Inferior parietal cortex (tissue), 1 donor: Measurements from ENCODE around the gene NLRC5.
"Not testable (repeated sequence)": the region's sequence is repeated elsewhere in the genome, so short reads cannot be mapped to it uniquely, and the experiment has no call there.

Experiments
- DNase-seq: peaks from one replicate; pipeline ENCODE4 v3.0.0-alpha.2; 2016; ENCODE audit errors: extremely low spot score

The NLRC5 gene

DNA sequence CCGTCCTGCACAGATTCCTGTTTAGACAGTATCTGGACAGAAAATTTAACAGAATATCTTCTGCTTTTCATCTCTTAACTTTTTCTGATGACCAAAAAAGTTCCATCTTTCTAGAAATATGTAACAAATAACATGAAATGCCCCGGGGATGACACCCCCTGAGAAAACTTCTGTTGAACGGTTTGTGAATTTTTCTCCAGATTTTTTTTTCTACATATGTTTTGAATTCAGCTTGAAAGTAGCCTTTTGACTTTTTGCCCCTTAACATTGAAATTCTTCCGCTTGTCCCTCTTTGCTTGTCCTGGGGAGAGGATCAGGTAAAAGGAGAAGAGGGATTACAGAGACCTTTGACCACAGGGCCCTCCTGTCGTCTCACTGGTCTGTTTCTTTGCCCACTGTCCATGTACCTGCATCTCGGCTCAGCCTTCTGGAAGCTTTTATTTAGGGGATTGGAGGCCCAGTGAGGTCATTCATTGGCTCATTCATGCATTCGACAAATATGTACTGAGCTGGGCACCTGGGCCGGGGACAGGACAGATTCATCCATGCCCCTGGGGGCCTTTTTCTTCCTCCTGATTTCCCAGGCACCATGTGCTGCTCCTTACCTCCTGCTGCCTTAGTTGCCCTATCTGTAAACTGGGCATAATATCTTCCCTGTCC, 83.4 kb downstream of the NLRC5 start:
- no peak for DNase-seq

DNA sequence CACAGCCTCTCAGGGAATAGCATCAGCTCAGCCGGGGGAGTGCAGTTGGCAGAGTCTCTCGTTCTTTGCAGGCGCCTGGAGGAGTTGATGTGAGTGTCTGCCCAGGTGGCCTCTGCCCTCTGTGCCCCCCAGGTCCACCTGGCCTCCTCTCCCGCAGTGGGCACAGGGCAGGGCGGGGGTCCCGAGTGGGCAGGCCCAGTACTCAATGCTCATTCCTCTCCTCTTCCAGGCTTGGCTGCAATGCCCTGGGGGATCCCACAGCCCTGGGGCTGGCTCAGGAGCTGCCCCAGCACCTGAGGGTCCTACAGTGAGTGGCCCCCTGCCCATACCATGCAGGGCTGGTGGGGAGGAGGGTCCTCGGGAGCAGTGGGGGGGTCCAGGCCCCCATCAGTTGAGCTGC, 88.4 kb downstream of the NLRC5 start:
- no peak for DNase-seq

DNA sequence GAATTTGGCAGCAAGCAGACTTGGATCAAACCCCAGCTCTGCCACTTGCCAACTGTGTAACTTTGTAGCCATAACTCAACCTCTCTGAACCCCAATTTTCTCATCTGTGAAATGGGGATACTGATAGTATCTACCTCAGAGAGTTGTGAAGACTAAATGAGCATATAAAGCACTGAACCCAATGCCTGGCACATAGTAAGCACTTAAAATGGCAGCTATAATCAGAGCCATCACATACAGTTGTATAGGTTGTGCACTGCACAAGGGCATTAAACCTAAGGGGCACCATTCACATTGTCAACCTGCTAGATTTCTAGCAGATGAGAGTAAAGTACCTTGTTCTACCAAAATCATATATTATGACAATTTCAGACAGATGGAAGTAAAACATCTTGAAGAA, 92.4 kb downstream of the NLRC5 start:
- DNase-seq, result no peak

DNA sequence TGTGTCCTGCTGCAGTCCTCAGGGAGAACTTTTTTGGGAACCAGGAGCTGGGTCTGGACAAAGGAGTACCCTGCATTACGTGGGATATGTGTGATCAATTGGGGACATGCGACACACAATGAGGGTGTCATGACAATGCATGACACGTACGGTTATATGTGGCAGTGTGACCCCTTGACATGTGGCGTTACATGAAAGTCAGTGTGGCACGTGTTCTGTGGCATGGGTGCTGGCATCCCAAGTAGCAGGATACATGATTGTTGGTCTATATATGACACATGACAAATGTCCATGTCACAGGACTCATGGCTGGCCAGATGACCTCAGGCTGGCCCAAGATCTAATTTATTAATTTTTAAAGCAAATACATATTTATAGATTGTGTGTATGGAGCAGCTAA, 93.3 kb downstream of the NLRC5 start:
- DNase-seq, result no peak

DNA sequence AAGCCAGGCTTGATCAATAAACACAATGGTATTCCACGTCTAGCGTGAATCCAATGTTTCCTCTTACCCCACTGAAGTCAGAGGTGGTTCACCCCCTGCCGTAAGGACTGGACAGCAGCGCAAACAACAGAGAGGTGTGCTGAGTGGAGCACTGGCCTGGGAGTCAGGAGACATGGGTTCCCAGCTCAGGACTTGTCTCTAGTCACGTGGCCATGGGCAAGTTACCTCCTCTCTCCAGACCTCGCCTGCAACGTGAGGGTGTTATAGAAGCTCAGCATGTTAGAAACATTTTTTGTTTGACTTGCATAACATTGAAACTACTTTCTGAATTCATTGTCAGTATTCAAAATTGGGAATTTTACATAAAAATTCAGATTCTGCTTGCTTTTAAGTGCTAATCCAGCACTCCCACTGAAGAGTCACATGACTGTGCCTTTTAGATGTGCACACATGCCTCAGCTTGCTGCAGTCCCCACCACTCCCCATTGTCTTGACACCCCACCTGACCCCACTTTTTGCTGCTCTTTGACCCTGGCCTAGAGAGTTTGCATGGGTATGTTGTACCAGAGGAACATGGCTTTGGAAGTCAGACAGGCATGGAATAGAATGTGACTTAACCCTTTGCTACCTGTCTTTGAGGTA, 94.2 kb downstream of the NLRC5 start:
- no peak for DNase-seq

DNA sequence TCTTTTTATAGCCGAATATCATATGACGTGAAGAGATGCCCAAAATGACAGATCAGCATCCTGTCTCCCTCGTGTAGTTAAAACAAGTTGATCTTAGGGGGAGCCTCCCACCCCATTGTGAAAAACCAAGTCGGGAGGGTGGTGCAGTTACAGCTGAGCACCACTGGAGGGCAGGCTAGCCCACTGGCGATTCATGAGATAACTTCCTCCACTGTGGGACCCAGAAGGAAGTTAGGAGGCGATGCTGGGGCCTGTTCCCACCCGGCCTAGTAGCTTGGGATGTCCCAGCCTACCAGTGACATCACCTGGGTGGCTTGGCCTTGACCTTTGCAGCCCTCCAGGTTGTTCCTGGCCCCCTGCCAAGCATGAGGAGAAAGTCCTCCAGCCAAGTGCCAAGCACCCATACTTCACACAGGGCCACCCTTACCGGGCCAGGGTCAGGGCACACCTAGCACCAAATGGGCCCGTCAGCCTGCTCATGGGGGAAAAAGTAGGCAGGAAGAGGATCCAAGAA, 95.0 kb downstream of the NLRC5 start:
- DNase-seq, result peak; percentile 92

DNA sequence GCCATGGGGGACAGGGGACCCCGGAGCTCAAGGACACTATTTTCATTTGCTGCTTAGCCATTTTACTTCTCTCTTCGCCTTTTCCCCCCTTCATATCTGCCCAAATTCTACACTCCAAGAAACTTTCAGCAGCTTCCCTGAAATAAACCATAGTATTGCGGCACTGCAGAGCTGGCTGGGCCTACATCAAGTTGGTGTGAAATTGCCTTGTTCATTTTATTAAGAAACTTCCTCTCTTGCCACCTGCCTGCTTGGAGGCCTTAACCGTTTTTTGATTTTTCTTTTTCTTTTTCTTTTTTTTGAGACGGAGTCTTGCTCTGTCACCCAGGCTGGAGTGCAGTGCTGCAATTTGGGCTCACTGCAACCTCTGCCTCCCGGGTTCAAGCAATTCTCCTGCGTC, 95.6 kb downstream of the NLRC5 start:
- no peak for DNase-seq

DNA sequence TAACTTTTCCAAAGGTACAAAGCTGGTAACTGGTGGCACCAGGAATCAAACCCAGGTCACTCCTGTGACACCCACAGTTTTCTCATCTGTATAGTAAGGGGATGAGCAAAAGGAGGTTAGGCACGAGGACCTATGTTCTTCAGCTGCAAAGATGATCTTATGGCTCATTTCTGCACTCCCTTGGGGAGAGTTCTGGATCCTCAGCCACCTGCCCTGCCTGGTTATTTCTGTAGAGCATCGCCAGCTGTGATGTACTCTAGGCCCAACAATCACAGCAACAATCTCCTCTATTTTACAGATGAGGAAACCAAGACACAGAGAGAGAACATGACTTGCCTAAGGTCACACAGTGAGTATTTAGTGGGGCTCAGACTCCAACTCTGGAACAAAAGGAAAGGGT, 97.6 kb downstream of the NLRC5 start:
- DNase-seq, result no peak

DNA sequence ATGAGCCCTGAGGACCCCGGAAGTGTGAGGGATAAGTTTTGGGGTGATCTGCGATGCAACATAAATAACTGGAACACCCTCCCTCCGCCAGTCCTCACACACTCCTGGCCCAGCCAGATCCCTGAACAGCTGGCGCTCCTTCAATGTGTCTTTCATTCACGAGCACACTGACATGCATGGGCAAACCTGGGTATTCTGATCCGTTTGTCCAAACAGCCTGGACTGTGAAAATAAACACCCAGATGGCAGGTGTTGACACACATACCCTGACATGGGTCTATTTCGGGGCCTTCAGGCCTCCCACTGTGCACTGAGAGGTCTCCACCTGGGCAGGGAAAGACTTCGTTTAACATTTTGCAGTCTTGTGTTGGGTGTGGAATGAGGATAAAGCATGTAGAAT, 100.0 kb downstream of the NLRC5 start:
- DNase-seq, result no peak

DNA sequence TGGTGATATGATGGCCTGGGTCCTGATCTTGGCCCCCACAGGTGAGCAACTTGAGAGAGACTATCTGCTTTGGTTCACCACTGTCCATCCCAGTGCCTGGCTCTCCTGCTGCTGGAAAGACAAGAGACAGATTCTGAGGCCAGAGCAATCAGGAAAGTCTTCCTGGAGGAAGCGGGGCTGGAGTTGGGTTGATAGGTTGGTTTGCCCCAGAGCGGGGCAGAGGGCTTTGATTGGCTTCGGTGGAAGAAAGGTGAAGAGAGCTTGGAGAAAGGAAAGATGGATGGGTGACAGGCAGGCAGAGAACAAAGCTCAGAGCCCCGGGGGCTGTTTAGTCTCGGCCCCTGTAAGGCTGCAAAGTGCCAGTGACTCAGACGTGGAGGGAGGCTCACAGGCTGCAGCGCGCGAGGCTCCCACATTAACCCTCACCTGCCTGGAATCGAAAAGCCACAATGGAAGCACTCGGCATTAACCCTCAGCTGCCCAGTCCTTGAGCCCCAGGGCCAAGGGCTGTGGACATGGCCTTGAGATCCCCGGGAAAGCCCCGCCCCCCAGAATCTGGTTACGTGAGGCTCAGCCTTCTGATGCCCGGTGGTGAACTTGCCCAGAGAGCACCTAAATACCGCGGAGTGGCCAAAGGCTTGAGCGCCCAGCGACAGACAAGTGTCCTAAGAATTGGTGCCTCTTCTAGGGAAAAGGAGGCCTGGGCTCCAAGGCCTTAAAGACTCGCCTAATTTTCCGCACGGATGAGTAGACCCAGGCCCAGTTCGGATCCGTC, 102.0 kb downstream of the NLRC5 start:
- DNase-seq, result no peak

DNA sequence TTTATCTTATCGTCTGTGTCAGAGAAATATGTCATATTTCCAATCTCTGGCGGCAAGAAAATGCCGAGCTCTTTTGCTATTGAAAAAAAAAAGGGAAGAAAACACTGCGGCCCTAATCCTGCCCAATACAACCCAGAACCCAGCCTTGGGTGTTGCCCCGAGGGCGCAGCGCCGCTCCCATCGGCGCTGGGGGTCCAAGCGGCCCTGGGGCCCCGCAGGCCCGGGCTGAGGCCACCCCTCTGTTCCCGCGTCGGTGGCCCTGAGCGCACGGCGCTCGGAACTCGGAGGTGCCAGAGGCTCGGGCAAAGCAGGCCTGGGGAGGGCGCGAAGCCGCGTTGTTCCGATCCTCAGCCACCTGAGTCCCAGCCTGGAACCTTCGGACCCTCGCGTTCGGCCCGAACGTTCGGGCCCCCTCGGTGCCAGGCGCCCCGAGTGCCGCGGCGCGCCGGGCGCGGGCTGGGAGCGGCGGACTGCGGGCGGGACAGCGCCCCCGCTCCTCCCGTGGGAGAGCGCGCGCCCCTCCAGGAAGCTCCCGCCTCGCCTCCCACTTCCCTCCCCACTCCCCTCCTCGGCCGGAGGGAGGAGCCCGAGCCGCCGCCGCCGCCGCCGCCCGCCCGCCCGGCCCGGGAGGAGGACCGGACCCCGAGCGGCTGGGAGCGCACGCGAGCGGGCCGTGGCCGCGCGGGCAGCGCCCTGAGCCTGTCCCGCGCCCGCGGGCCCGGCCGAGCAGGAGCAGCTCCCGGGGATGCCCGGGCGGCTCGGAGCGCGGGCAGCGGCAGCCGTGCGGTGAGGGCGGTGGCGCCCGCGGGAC, 102.8 kb downstream of the NLRC5 start, which contains the start of gene CPNE2:
Gene CPNE2 (plus strand): TSS at position 609 of the 811 bp plus-strand sequence. CDS start 18,160 bp downstream, outside the sequence.
- peak; percentile 60 for DNase-seq

DNA sequence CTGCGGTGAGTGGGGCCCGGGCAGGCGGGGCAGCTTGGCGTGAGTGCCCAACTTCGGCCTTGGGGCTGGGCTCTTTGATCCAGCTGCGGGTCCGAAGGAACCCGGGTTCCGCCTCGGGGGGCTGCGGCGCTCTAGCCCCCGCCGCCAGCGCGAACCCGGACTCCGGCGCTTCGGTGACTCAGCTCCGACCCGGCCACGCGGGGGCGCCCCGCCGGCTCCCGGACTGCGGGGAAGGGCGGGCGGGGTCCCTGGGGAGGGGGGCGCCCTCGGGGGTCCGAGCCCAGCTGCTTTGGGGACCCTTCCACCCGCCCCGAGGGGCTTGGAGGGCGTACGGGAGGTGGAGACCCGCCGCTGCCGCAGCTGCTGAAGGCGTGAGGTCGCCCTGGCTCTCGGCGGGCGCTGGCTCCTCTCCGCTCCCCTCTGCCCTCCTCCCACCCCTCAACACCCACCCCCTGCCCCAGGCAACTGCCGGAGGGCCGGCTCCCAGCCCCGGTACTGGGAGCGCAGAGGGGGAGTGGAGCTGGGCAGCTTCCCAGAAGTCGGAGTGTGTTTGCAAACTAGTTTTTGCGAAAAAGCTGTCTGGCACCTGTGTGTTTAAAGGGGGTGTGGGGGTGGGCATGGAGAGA, 103.5 kb downstream of the NLRC5 start:
- no peak for DNase-seq

DNA sequence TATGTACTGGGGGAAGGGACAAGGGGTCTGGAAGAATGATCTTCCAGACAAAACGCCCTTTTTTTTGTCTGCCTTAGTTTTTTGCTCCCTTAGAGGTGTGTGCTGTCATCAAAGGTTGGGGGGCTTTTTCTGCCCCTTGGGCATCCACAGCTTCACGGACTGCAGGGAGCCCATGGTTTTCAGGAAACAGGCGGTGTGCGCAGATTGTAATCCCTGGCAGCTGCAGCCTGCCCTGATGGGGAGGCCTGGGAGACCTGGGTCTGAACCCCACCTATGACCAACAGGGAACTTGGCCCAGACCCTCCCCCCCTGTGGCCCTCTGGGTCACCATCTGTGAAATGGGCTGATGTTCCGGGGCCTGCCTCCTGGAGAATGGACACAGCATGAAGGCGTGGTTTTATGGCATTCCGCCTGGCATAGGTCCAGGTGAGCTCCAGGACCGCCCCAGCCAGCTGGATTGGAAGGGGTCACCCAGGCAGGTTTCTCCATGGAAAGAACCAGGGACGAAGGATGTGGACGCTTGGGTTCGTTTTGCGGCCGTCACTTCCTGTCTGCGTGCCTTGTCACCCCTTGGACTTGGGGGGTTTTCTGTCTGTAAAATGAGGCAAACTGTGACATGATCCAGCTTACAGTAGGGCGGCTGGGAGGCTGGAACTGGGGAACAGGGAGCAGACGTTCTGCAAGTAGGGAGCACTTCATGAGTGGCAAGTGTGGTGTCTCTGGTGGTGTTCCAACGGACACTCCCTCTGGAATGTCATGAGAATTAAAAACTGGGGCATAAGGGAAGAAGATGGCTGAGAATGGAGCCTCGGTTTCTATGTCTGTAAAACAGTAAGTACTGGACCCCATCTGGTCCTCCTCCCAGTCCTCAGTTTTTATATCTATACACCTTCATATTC, 104.6 kb downstream of the NLRC5 start:
- no peak for DNase-seq

DNA sequence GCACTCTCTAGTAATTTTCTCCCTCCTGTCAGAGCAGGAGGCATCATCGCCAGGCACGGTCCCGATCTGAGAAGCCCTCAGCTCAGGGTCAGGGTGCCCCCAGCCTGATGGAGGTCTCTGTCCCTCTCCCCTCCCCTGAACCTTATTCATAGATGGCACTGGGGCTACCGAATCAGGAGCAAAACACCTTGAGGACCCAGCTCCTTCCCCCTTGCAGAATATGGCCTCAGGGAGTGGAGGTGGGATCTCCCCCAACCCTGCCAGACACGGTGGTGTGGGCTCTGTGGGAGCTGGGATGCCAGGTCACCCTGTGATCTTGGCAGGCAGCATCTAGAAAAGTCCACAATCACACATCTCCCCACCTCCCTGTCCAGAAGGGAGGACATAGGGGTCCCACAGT, 105.6 kb downstream of the NLRC5 start:
- DNase-seq, result no peak

DNA sequence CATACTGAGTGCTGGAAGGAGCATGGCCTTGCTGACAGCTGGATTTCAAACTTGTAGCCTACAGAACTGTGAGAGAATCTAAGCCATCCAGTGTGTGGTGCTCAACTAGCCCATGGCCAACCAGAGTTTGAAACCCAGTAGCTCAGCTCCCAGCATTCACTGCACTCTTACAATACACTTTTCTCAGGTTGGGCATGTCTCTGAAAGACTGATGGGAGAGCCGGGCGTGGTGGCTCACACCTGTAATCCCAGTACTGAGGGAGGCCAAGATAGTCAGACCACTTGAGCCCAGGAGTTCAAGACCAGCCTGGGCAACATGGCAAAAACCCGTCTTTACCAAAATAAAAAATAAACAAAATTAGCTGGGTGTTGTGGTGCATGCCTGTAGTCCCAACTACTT, 106.8 kb downstream of the NLRC5 start:
- no peak for DNase-seq

DNA sequence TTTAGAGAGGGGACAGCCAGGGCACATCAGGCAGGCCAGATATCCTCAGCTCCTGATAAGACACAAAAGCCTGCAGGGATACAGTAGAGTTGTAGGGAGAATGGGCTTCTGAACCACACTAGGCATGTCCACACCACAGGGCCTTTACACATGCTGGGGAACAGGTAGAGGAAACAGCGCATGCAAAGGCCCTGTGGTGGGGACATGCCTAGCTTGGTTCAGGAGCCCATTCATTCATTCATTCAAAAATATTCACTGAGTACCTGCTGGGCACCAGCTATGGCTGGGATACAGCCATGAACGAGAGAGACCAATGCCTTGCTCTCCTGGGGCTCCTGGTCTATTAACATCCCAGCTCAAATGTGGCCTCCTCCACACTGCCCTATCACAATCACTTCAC, 107.4 kb downstream of the NLRC5 start:
- DNase-seq, result no peak

DNA sequence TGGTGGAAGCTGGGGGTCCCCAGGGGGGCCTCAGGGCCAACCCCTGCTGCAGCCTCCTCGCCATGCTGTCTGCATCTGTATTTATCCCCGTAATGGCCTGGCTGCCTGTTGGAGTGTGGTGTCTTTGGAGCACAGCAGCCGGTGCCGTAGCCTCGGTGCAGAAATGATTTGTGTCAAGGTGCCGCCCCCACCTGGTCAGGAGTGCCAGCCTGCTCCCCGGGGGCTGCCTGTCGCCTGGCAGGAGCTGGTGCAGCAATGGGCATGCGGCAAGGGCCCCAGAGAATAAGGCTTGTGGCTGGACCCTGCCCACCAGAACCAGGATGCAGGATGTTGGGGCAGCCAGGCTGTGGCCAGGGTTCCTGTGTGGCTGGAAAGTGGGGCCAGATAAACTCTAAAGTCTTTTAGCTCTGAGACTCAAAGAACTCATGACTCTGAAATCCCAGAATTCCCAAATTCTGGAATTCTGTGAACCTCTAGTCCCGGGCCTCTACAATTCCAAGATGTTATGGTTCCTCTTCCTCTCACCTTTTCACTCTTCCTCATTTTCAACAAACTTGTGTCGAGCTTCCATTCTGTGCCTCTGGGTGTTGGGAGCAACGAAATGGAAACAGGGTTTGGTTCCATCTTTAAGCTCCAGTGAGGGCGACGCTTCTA, 109.0 kb downstream of the NLRC5 start:
- DNase-seq, result no peak

DNA sequence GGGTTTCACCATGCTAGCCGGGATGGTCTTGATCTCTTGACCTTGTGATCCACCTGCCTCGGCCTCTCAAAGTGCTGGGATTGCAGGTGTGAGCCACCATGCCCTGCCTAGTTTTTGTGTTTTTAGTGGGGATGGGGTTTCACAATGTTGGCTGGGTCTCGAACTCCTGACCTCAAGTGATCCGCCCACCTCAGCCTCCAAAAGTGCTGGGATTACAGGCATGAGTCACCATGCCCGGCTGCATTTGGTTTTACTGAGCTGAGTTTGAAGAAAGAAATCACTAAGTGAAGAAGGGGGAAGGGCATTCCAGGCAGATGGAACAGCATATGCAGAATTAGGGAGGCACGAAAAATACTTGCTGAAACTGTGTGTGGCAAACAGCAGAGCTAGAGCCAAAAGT, 110.6 kb downstream of the NLRC5 start:
- DNase-seq, result not testable (repeated sequence)

DNA sequence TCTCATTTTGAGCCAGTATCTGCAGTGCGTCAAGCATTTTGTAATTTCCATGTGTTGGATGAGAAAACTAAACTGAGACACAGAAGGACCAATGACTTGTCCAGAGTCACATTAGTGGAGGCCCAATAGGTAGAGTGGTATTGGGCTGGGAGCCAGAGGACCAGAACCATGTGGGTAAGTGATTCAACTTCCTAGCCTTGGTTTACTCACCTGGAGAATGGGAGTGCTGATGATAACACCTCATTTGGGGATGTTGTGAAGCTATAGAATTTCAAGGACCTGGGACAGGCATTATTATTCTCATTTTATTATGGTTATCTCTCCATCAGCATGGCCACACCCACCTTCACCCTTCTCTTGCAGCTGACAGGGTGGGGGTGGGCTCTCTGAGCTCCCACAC, 111.1 kb downstream of the NLRC5 start:
- no peak for DNase-seq
